ENCODE data around the gene BRD4. TPM values are rescaled to one million over a fixed set of nuclear protein-coding genes. Genes with fewer than 3 reads are reported as not detected.

Gene BRD4
- 8.7 and 13.7 TPM in 2 replicates for total RNA-seq

DNA sequence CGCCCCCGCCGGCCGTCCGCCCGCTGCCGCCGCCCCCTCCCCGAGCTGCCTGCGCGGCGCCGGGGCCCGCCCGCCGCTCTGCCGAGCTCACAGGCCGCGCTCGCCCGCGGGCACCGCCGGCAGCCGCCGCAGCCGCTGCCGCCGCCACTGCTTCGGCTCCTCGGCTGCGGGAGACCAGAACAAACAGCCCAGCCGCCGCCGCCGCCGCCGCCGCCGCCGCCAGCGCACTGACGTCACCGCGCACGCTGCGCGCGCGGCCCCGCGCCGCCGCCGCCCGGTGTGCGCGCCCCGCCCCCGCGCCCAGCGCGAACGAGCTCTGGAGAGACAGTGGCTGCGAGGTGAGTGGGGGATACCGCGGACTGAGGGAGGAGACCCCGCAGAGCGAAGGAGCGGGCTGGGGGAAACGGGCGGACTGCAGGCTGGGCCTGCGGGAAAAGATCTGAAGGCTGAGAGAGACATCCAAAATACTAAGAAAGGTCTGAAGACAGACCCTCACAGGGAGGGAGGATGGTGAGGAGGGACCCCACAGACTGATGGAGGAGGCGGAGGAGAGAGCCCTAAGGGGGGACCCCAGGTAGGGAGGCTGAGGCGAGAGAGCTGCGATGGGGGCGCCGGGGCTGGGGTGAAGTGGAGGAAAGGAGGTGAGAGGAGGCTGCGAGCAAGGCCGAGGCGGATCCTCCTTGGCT is at the start of gene BRD4:
Gene BRD4 (minus strand): TSS at position 229 of the 686 bp plus-strand sequence. CDS start 59,440 bp downstream, outside the sequence.

DNA sequence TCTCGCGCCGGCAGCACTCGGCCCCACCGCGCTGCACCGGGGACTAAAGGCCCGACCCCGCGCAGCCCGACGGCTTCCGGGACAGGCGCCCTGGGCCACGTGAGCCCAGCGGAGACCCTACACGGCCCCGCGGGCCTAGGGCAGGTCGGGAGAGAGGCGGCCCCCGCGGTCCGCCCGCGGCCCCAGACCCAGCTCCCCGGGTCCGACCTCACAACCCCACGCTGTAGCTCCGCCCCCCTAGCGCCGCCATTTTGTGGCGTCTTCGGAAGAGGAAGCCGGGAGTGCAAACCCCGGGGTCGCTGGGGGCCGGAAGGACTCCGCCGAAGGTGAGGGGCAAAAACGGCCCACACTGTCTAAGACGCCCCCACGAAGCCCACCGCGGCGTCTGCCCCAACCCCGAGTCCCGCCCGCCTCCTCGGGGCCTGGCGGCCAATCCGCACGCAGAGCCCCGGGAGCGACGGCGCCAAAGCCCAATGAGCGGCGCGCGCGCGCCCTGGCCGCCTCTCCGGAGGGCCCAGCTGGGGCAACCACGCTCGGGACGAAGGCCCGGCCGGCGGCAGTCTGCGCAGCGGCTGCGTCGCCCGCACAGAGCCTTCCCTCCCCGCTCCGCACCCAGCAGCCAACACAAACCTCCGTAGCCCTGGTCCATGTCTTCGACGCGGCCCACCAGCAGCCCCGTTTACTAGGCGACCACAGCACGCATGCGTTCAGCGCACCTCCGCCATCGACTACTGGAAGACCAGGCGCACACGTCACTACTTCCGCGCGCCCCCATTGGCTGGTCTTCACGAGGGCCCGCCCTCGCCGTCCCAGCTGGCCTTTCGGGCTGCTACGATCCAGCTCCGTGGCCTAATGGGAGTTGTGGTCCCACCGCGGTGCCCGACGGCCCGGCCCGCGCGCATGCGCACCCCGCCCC is 47.0 kb upstream of the BRD4 start, which contains the start of gene AKAP8:
Gene AKAP8 (minus strand): TSS at position 705 of the 916 bp plus-strand sequence. CDS start 56 bp downstream, at position 649.

DNA sequence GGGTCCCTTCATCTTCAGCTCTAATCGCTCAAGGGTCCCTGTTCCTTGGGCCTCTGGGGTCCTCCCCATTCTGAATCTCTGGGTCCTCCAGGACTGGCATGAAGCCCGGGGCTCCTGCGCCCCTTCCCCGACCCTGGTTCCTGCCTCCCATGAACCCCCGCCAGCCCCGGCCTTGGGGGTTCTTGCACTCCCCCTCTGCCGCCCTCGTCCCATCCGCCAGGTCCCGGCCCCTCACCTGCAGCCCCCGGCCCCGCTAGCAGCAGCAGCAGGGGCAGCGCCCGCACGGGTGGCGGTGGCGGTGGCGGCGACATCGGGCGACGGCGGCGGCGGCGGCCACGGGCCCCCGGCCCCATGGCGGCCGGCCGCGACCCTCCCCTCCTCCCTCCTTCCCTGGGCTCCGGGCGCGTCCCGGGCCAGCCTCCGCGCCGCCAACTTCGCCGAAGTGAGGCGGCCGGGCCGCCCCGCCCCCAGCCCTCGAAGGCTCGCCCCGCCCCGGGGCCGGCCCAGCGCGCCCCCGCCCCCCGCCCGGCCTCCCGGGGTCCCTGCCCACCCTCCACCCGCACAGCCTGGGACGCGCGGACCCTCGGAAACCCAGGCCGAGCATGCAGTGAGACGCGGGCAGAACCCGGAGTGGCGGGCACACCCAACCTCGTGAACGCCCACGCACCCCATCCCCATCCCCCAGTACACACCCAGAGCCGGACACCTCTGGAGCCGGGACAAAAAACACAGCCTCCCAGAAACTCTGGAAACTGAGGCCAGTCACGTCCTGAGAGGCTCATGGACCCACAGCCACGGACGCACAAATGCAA is 131.6 kb downstream of the BRD4 start, which contains the start of gene NOTCH3:
Gene NOTCH3 (minus strand): TSS at position 443 of the 812 bp plus-strand sequence. CDS start 90 bp downstream, at position 353.

Other genes with a start within 250 kb of the BRD4 start
- gene SYDE1, start 225.1 kb downstream of the BRD4 start, total RNA-seq, result 2.1 and 5.8 TPM in 2 replicates
- 133 and 141 TPM in 2 replicates for gene NOTCH3, start 131.5 kb downstream of the BRD4 start, total RNA-seq
- gene EPHX3, start 100.1 kb downstream of the BRD4 start, total RNA-seq, result 0.21 and 0.72 TPM in 2 replicates
- gene AKAP8, start 47.2 kb upstream of the BRD4 start, total RNA-seq, result 15.4 and 16.2 TPM in 2 replicates
- 44.8 and 61.2 TPM in 2 replicates for gene AKAP8L, start 86.4 kb upstream of the BRD4 start, total RNA-seq
- 8.4 and 8.7 TPM in 2 replicates for gene WIZ, start 117.4 kb upstream of the BRD4 start, total RNA-seq
- not detected in 2 replicates for gene RASAL3, start 132.0 kb upstream of the BRD4 start, total RNA-seq
- gene PGLYRP2, start 147.0 kb upstream of the BRD4 start, total RNA-seq, result not detected in 2 replicates
- not detected in 2 replicates for gene CYP4F22, start 176.0 kb upstream of the BRD4 start, total RNA-seq

Measured in tracheal epithelial cell (primary cell).